ENCODE measurements around the gene AGBL4.

AGBL4 gene

GRCh38 chr1:48743480-48743879 lies 1280.3 kb downstream of the AGBL4 start:
- no peak for FAIRE-seq

GRCh38 chr1:48741380-48741779 lies 1282.4 kb downstream of the AGBL4 start:
- no peak for FAIRE-seq

GRCh38 chr1:48740621-48741020 lies 1283.1 kb downstream of the AGBL4 start:
- no peak for FAIRE-seq

GRCh38 chr1:48739091-48739490 lies 1284.7 kb downstream of the AGBL4 start:
- no peak for FAIRE-seq

- FAIRE-seq: no peak
These were observed 1285.4 kb downstream of the AGBL4 start for GRCh38 chr1:48738356-48738755.

GRCh38 chr1:48735796-48736195 lies 1288.0 kb downstream of the AGBL4 start:
- no peak for FAIRE-seq

GRCh38 chr1:48730164-48730910 lies 1293.4 kb downstream of the AGBL4 start:
- FAIRE-seq: no peak

- no peak for FAIRE-seq
These were observed 1295.2 kb downstream of the AGBL4 start for GRCh38 chr1:48728584-48728983.

GRCh38 chr1:48726557-48727215 lies 1297.1 kb downstream of the AGBL4 start:
- no peak for FAIRE-seq

GRCh38 chr1:48726139-48726538 lies 1297.6 kb downstream of the AGBL4 start:
- FAIRE-seq: no peak

GRCh38 chr1:48725341-48726046 lies 1298.3 kb downstream of the AGBL4 start:
- no peak for FAIRE-seq

- no peak for FAIRE-seq
These were observed 1302.8 kb downstream of the AGBL4 start for GRCh38 chr1:48720929-48721328.

GRCh38 chr1:48718705-48719104 lies 1305.0 kb downstream of the AGBL4 start:
- no peak for FAIRE-seq

- no peak for FAIRE-seq
These were observed 1305.6 kb downstream of the AGBL4 start for GRCh38 chr1:48718116-48718630.

- no peak for FAIRE-seq
These were observed 1306.7 kb downstream of the AGBL4 start for GRCh38 chr1:48717082-48717481.

- no peak for FAIRE-seq
These were observed 1307.8 kb downstream of the AGBL4 start for GRCh38 chr1:48715921-48716320.

GRCh38 chr1:48710915-48711314 lies 1312.8 kb downstream of the AGBL4 start:
- FAIRE-seq: no peak

- FAIRE-seq: no peak
These were observed 1313.4 kb downstream of the AGBL4 start for GRCh38 chr1:48710318-48710717.

GRCh38 chr1:48704736-48705135 lies 1319.0 kb downstream of the AGBL4 start:
- no peak for FAIRE-seq

GRCh38 chr1:48701445-48701844 lies 1322.3 kb downstream of the AGBL4 start:
- no peak for FAIRE-seq

- no peak for FAIRE-seq
These were observed 1326.6 kb downstream of the AGBL4 start for GRCh38 chr1:48697066-48697707.

GRCh38 chr1:48695161-48695560 lies 1328.6 kb downstream of the AGBL4 start:
- FAIRE-seq: no peak

GRCh38 chr1:48693674-48694320 lies 1330.0 kb downstream of the AGBL4 start:
- FAIRE-seq: no peak
